Subcutaneous abdominal adipose tissue (tissue), 5 donors: ENCODE measurements around the gene PET117.
"Not testable (repeated sequence)": the region's sequence is repeated elsewhere in the genome, so short reads cannot be mapped to it uniquely, and the experiment has no call there.

Source experiments
- H3K27ac ChIP-seq: one replicate; pipeline ENCODE4 v1.7.0; 2013; ENCODE audit warnings: low read depth, mild to moderate bottlenecking, inconsistent platforms, low read length, moderate library complexity
- H3K27me3 ChIP-seq, 5 donors: one replicate each; pipeline ENCODE4 v1.7.0; 2013; ENCODE audit warnings: low read length in 5 of 5, inconsistent platforms in 1 of 5; ENCODE audit not compliant: control insufficient read depth in 5 of 5, insufficient read depth in 4 of 5
- H3K36me3 ChIP-seq, 5 donors: one replicate each; pipeline ENCODE4 v1.7.0; 2013; ENCODE audit warnings: low read length in 5 of 5; ENCODE audit not compliant: control insufficient read depth in 5 of 5, insufficient read depth in 5 of 5
- H3K4me1 ChIP-seq, 5 donors: one replicate each; pipeline ENCODE4 v1.7.0; 2013; ENCODE audit warnings: low read length in 5 of 5, mild to moderate bottlenecking in 3 of 5, moderate library complexity in 1 of 5; ENCODE audit not compliant: control insufficient read depth in 5 of 5, insufficient read depth in 5 of 5
- H3K4me3 ChIP-seq, 5 donors: one replicate each; pipeline ENCODE4 v1.7.0; 2013; ENCODE audit warnings: low read length in 5 of 5, low read depth in 1 of 5
- H3K9ac ChIP-seq, 5 donors: one replicate each; pipeline ENCODE4 v1.7.0; 2013; ENCODE audit warnings: low read length in 5 of 5, mild to moderate bottlenecking in 4 of 5, moderate library complexity in 3 of 5
- H3K9me3 ChIP-seq, 5 donors: one replicate each; pipeline ENCODE4 v1.7.0; 2013; ENCODE audit warnings: low read length in 5 of 5; ENCODE audit not compliant: control insufficient read depth in 5 of 5
- donor health status: healthy.
- donor health status: healthy.
- donor health status: healthy.
- donor health status: healthy.
- donor health status: healthy.

Gene PET117

GRCh38 chr20:18101125-18101810 lies 36.4 kb upstream of the PET117 start:
- H3K4me3 ChIP-seq: no peak overlapping the region
- no peaks in the 10 kb centered on the region for H3K36me3 ChIP-seq

GRCh38 chr20:18103497-18103896 lies 34.2 kb upstream of the PET117 start:
- no peaks in the 10 kb centered on the region for H3K4me1 ChIP-seq
- H3K27me3 ChIP-seq: peaks cover 0 to 12% (median 0%) of the 10 kb centered on the region in 5 donors
- H3K9ac ChIP-seq: no peak overlapping the region
- no peak overlapping the region for H3K27ac ChIP-seq
- H3K9me3 ChIP-seq: no peaks in the 10 kb centered on the region
- no peak overlapping the region for H3K4me3 ChIP-seq
- H3K36me3 ChIP-seq: no peaks in the 10 kb centered on the region

More at GRCh38 chr20:18101125-18101810, 36.4 kb upstream of the PET117 start:
- no peak overlapping the region for H3K9ac ChIP-seq
- no peaks in the 10 kb centered on the region for H3K4me1 ChIP-seq
- no peak overlapping the region for H3K27ac ChIP-seq
- no peaks in the 10 kb centered on the region for H3K9me3 ChIP-seq
- H3K27me3 ChIP-seq: peaks cover 0 to 12% (median 0%) of the 10 kb centered on the region in 5 donors

DNA sequence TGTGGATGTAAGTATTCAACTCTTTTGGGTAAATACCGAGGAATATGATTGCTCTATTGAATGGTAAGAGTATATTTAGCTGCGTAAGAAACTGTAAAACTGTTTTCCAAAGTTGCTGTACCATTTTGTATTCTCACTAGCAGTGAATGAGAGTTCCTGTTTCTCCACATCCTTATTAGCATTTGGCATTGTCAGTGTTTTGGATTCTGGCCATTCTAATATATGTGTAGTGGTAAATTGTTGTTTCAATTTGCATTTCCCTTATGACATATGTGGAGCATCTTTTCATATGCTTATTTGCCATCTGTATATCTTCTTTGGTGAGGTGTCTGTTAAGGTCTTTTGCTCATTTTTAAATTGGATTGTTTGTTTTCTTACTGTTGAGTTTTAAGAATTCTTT lies 29.3 kb upstream of the PET117 start:
- Histone ChIP-seq H3K4me1 (no peaks in the 10 kb centered on the region), H3K27me3 (no peaks in the 10 kb centered on the region)

GRCh38 chr20:18128574-18128973 lies 9.1 kb upstream of the PET117 start:
- not testable (repeated sequence) for H3K4me3 ChIP-seq, H3K9ac ChIP-seq, H3K4me1 ChIP-seq, H3K9me3 ChIP-seq, H3K36me3 ChIP-seq, H3K27ac ChIP-seq, H3K27me3 ChIP-seq

More for the DNA sequence above, 29.3 kb upstream of the PET117 start:
- no peak overlapping the region for H3K9ac ChIP-seq
- H3K36me3 ChIP-seq: no peaks in the 10 kb centered on the region
- H3K4me3 ChIP-seq: no peak overlapping the region
- H3K27ac ChIP-seq: no peak overlapping the region
- no peaks in the 10 kb centered on the region for H3K9me3 ChIP-seq

GRCh38 chr20:18132663-18133062 lies 5.0 kb upstream of the PET117 start:
- Histone ChIP-seq H3K9ac (no peak overlapping the region), H3K4me1 (peaks cover 2 to 7% (median 4%) of the 10 kb centered on the region in 5 donors), H3K27ac (no peak overlapping the region), H3K27me3 (no peaks in the 10 kb centered on the region), H3K36me3 (no peaks in the 10 kb centered on the region), H3K4me3 (no peak overlapping the region), H3K9me3 (no peaks in the 10 kb centered on the region)

- H3K9me3 ChIP-seq: no peaks in the 10 kb centered on the region
- H3K4me3 ChIP-seq: no peak overlapping the region
- no peaks in the 10 kb centered on the region for H3K36me3 ChIP-seq
- H3K9ac ChIP-seq: no peak overlapping the region
- H3K4me1 ChIP-seq: peaks cover 7 to 16% (median 13%) of the 10 kb centered on the region in 5 donors
- no peak overlapping the region for H3K27ac ChIP-seq
- H3K27me3 ChIP-seq: no peaks in the 10 kb centered on the region
These were observed 3.7 kb upstream of the PET117 start for GRCh38 chr20:18133962-18134361.

GRCh38 chr20:18138266-18138582 lies 561 bp downstream of the PET117 start:
- Histone ChIP-seq H3K36me3 (peaks cover 4 to 10% (median 7%) of the 10 kb centered on the region in 5 donors), H3K9me3 (no peaks in the 10 kb centered on the region), H3K4me1 (peaks cover 8 to 28% (median 26%) of the 10 kb centered on the region in 5 donors), H3K4me3 (peak overlapping the region; percentile 89 to 96 (median 94)), H3K9ac (peak overlapping the region; percentile 87 to 98 (median 96)), H3K27ac (peak overlapping the region; percentile 80), H3K27me3 (no peaks in the 10 kb centered on the region)

DNA sequence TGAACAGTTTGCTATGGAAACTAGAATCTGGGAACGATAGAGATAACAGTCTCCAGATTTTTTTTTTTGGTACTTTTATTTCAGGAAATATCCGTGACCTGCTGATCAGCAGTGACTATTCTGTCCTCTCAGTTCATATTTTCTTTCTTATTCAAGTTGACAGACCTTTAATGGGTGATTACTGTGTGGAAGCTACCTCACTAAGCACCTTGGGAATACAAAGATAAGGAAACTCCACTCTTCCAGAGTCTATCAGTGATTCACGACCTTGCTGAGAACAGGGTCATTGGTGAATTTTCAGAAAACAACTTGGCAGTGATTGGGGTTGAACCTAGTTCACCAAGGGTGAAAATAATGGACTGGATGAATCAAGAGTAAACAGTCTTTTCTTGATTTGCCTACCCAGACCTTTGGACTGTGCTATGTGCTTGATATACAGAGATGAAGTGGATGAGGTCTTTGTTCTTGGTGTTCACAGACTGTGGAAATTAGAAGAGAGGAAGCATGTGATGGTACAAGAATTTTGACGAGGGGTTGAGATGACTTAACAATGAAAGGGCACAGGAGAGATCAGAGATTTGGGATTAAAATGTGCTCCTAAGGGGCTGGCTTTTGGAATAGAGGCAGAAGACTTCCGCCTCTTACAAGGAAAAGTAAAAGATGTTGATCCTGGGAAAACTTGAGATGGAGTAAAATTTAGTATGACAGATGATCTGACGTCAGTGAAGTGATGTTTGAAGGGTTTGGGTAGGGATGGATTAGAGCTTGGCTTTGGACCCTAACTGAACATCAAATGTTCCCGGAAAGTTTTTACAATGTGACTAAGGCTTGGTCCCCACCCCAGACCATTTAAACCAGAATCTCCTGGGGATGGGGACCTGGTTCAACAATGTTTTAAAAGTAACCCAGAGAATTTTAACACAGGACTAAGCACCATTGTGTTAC lies 1.2 kb downstream of the PET117 start:
- Histone ChIP-seq H3K36me3 (peaks cover 4 to 13% (median 7%) of the 10 kb centered on the region in 5 donors), H3K9me3 (no peaks in the 10 kb centered on the region), H3K27me3 (no peaks in the 10 kb centered on the region), H3K4me1 (peaks cover 8 to 28% (median 26%) of the 10 kb centered on the region in 5 donors), H3K9ac (peak overlapping the region; percentile 87 to 98 (median 96)), H3K27ac (peak overlapping the region; percentile 80), H3K4me3 (peak overlapping the region; percentile 89 to 96 (median 94))

GRCh38 chr20:18139832-18140231 lies 2.2 kb downstream of the PET117 start:
- Histone ChIP-seq H3K9ac (peak overlapping the region in 4 of 5 donors; percentile 41 to 91 (median 48)), H3K27me3 (no peaks in the 10 kb centered on the region), H3K9me3 (no peaks in the 10 kb centered on the region), H3K4me1 (peaks cover 8 to 28% (median 26%) of the 10 kb centered on the region in 5 donors), H3K4me3 (no peak overlapping the region), H3K36me3 (peaks cover 11 to 20% (median 15%) of the 10 kb centered on the region in 5 donors), H3K27ac (no peak overlapping the region)

- no peaks in the 10 kb centered on the region for H3K27me3 ChIP-seq
- no peak overlapping the region for H3K4me3 ChIP-seq
- peaks cover 0 to 6% (median 6%) of the 10 kb centered on the region in 5 donors for H3K4me1 ChIP-seq
- H3K9me3 ChIP-seq: no peaks in the 10 kb centered on the region
- H3K36me3 ChIP-seq: peaks cover 12 to 33% (median 25%) of the 10 kb centered on the region in 5 donors
- no peak overlapping the region for H3K27ac ChIP-seq
- no peak overlapping the region for H3K9ac ChIP-seq
These were observed 7.0 kb downstream of the PET117 start for GRCh38 chr20:18144541-18145099.
